Skeletal muscle satellite cell (primary cell): ENCODE measurements around the gene GABRB1.

Experiments
- H3K27me3 ChIP-seq: 2 replicates; pipeline ENCODE4 v1.7.0; 2013; ENCODE audit warnings: low read length; ENCODE audit not compliant: control insufficient read depth, insufficient read depth
- H3K36me3 ChIP-seq: 2 replicates; pipeline ENCODE4 v1.7.0; 2013; ENCODE audit warnings: mild to moderate bottlenecking, control low read depth, low read length; ENCODE audit not compliant: insufficient read depth
- H3K4me1 ChIP-seq: 2 replicates; pipeline ENCODE4 v1.7.0; 2013; ENCODE audit warnings: low read length; ENCODE audit not compliant: control insufficient read depth, insufficient read depth
- H3K4me2 ChIP-seq: 2 replicates; pipeline ENCODE4 v1.7.0; 2013; ENCODE audit warnings: mild to moderate bottlenecking, low read length
- H3K4me3 ChIP-seq: 2 replicates; pipeline ENCODE4 v1.7.0; 2013; ENCODE audit warnings: low read length
- H3K9ac ChIP-seq: 2 replicates; pipeline ENCODE4 v1.7.0; 2013; ENCODE audit warnings: mild to moderate bottlenecking, low read depth, low read length, moderate library complexity
- H3K9me3 ChIP-seq: replicated peaks from 2 replicates; pipeline ENCODE4 v1.7.0; 2013; ENCODE audit warnings: mild to moderate bottlenecking, control low read depth, low read length

The GABRB1 gene

GRCh38 chr4:47050761-47051725, 19.7 kb downstream of the GABRB1 start:
- Histone ChIP-seq H3K4me1 (no peaks in the 10 kb centered on the region), H3K36me3 (no peaks in the 10 kb centered on the region), H3K4me2 (no peak overlapping the region), H3K4me3 (no peak overlapping the region), H3K27me3 (peaks cover 56% of the 10 kb centered on the region), H3K9me3 (no peaks in the 10 kb centered on the region), H3K9ac (no peak overlapping the region)

DNA sequence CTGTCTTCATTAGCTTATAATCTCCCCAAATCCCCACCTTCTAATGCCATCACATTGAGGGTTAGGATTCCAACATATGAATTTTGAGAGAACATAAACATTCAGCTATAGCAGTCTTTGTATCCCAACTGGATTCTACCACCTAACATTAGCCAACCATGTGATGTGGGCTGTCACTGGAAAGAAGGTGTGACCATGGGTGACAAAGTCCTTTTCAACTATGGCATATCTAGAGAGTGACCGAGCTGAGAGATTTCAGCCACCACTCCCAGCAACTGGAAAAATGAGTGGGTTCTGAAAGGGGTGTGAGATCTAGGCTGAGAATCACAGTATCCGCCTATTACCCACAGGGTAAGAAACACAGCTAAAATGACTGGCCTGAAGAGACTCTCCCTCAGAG, 22.1 kb downstream of the GABRB1 start:
- Histone ChIP-seq H3K4me1 (no peaks in the 10 kb centered on the region), H3K9me3 (no peaks in the 10 kb centered on the region), H3K36me3 (no peaks in the 10 kb centered on the region), H3K4me3 (no peak overlapping the region), H3K9ac (no peak overlapping the region), H3K4me2 (no peak overlapping the region), H3K27me3 (peaks cover 60% of the 10 kb centered on the region)

DNA sequence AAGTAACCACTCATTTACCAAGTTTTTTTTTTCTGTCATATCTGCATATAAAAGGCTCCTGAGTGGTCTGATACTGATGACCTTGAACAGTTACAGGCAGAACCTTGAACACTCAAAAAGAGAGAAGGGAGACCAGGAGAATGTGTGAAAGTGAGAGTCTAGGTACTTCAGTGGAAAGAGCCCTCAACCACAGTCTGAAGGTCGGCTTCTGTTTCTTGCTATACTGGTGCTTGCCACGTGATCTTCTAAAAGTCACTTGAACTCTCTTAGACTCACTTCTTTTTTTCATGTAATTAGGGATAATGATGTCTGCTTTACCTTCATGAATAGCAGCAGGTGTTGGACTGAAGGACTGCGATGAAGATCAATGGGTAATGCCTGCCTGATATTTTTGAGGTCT, 22.8 kb downstream of the GABRB1 start:
- H3K4me2 ChIP-seq: no peak overlapping the region
- H3K9ac ChIP-seq: no peak overlapping the region
- no peak overlapping the region for H3K4me3 ChIP-seq
- no peaks in the 10 kb centered on the region for H3K4me1 ChIP-seq
- no peaks in the 10 kb centered on the region for H3K36me3 ChIP-seq
- H3K27me3 ChIP-seq: peaks cover 62% of the 10 kb centered on the region
- no peaks in the 10 kb centered on the region for H3K9me3 ChIP-seq

DNA sequence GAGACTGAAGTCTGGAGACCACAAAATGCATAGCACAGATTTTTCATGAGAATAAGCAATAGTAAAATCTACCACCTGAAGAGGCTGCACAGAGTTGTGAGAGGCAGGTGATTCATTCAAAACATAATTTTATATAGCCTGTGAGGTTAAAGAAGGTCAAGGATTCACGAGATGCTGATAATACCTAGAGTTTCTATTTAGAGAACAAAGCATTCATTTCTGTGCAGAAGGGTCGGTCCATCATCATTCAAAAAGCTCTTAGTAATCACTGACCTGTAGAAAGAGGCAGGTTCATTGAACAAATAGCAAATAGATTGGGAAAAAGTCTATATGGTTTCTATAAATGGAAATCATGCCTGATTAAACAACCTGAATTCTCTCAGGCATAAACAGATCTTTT, 26.6 kb downstream of the GABRB1 start:
- no peak overlapping the region for H3K9ac ChIP-seq
- H3K4me1 ChIP-seq: no peaks in the 10 kb centered on the region
- H3K4me3 ChIP-seq: no peak overlapping the region
- no peaks in the 10 kb centered on the region for H3K9me3 ChIP-seq
- no peak overlapping the region for H3K4me2 ChIP-seq
- H3K36me3 ChIP-seq: no peaks in the 10 kb centered on the region
- H3K27me3 ChIP-seq: peaks cover 32% of the 10 kb centered on the region

- Histone ChIP-seq H3K4me3 (no peak overlapping the region), H3K4me2 (no peak overlapping the region), H3K36me3 (no peaks in the 10 kb centered on the region), H3K9me3 (no peaks in the 10 kb centered on the region), H3K4me1 (no peaks in the 10 kb centered on the region), H3K27me3 (peaks cover 21% of the 10 kb centered on the region), H3K9ac (no peak overlapping the region)
These were observed 29.2 kb downstream of the GABRB1 start for GRCh38 chr4:47060561-47060960.

- Histone ChIP-seq H3K4me2 (no peak overlapping the region), H3K4me1 (no peaks in the 10 kb centered on the region), H3K27me3 (peaks cover 20% of the 10 kb centered on the region), H3K36me3 (no peaks in the 10 kb centered on the region), H3K4me3 (no peak overlapping the region), H3K9ac (no peak overlapping the region), H3K9me3 (no peaks in the 10 kb centered on the region)
These were observed 30.1 kb downstream of the GABRB1 start for GRCh38 chr4:47061435-47061834.

GRCh38 chr4:47065051-47065481, 33.7 kb downstream of the GABRB1 start:
- Histone ChIP-seq H3K4me3 (no peak overlapping the region), H3K36me3 (no peaks in the 10 kb centered on the region), H3K27me3 (no peaks in the 10 kb centered on the region), H3K4me2 (no peak overlapping the region), H3K9ac (no peak overlapping the region), H3K4me1 (peaks cover 3% of the 10 kb centered on the region), H3K9me3 (no peaks in the 10 kb centered on the region)

DNA sequence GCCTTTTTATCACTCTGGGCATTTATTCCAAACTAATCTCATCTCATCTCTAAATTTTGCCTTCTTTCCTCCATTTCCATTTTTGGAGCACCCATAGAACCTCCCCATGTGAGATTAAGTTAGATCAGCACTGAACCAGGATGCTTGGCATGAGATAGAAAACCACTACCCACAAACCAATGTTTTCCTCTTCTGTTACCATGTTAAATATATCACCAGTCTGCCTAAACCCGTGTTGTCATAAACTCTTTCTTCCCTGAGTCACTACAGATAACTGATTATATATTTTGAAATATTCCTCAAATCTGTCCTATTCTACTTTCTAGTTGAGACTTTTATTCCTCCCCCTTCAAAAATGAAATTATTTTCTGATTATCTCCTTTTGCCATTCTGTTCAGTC, 37.6 kb downstream of the GABRB1 start:
- no peak overlapping the region for H3K9ac ChIP-seq
- peaks cover 31% of the 10 kb centered on the region for H3K4me1 ChIP-seq
- H3K4me2 ChIP-seq: no peak overlapping the region
- no peak overlapping the region for H3K4me3 ChIP-seq
- no peaks in the 10 kb centered on the region for H3K36me3 ChIP-seq
- H3K27me3 ChIP-seq: no peaks in the 10 kb centered on the region
- H3K9me3 ChIP-seq: no peaks in the 10 kb centered on the region

DNA sequence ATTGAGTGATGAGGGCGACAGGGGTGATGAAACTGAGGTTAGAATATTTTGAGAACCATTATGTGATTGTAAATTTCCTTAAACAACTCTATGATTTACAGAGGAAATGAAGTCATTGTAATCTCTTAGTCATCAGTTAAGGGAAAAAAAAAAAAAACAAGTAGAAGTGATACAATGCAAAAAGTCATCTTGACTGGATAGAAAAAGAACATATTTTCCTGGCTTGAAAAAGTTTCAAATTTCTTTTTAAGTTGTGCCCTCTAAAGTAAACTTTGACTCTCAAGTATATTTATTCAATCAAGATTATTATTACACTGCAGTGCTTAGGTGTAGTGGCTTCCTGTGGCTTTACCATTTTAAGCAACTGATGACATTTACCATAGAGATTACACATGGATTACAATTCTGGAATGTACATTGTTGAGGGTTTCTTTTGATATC, 40.6 kb downstream of the GABRB1 start:
- H3K4me3 ChIP-seq: no peak overlapping the region

GRCh38 chr4:47073647-47074046, 42.3 kb downstream of the GABRB1 start:
- no peaks in the 10 kb centered on the region for H3K9me3 ChIP-seq
- no peak overlapping the region for H3K4me2 ChIP-seq
- no peaks in the 10 kb centered on the region for H3K27me3 ChIP-seq
- H3K4me1 ChIP-seq: peaks cover 55% of the 10 kb centered on the region
- no peaks in the 10 kb centered on the region for H3K36me3 ChIP-seq
- no peak overlapping the region for H3K9ac ChIP-seq
- H3K4me3 ChIP-seq: no peak overlapping the region

More for the DNA sequence above, 40.6 kb downstream of the GABRB1 start:
- H3K4me2 ChIP-seq: peak overlapping the region; percentile 11
- no peaks in the 10 kb centered on the region for H3K36me3 ChIP-seq
- H3K9ac ChIP-seq: no peak overlapping the region
- peaks cover 55% of the 10 kb centered on the region for H3K4me1 ChIP-seq
- H3K9me3 ChIP-seq: no peaks in the 10 kb centered on the region
- H3K27me3 ChIP-seq: no peaks in the 10 kb centered on the region

DNA sequence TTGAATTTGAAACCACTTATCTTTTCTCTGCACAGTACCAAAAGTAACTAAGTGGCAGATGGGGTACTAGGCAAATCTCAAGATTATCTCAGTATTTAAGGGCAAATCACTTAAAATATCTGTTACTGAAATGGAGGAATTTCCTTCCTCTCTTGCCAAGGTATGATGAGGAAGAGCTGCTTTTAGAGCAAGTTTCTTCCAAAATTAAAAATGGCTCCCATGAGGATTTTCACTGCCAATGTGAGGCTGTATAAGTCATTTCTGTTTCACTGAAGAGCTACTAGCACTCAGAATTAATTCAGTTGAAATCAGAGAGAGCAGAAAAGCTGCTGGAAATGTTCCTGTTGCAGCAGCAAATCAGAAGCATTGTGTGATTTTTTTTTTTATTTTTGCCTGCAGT, 43.4 kb downstream of the GABRB1 start:
- Histone ChIP-seq H3K4me2 (peak overlapping the region; percentile 63), H3K36me3 (no peaks in the 10 kb centered on the region), H3K4me3 (peak overlapping the region; percentile 7), H3K27me3 (no peaks in the 10 kb centered on the region), H3K9me3 (no peaks in the 10 kb centered on the region), H3K4me1 (peaks cover 52% of the 10 kb centered on the region), H3K9ac (no peak overlapping the region)

- H3K4me2 ChIP-seq: peak overlapping the region; percentile 63
These were observed 43.9 kb downstream of the GABRB1 start for GRCh38 chr4:47075262-47075661.

More at GRCh38 chr4:47075262-47075661, 43.9 kb downstream of the GABRB1 start:
- H3K9me3 ChIP-seq: no peaks in the 10 kb centered on the region
- peaks cover 52% of the 10 kb centered on the region for H3K4me1 ChIP-seq
- peak overlapping the region; percentile 7 for H3K4me3 ChIP-seq
- no peak overlapping the region for H3K9ac ChIP-seq
- H3K36me3 ChIP-seq: no peaks in the 10 kb centered on the region
- no peaks in the 10 kb centered on the region for H3K27me3 ChIP-seq
